ENCODE measurements around the gene ZNF232.

- no peak for TF ChIP-seq CTCF (conservative IDR thresholded peaks at IDR 0.05 in 1 of 2, IDR thresholded peaks at IDR 0.05 in 1 of 2; ENCODE audit: low read depth in 1 of 2, low read length in 2 of 2)
- TF ChIP-seq EZH2 (IDR thresholded peaks at IDR 0.05; ENCODE audit: low read length, missing control alignments), result peak; percentile 47
Measured at GRCh38 chr17:5097101-5097834, 14.4 kb downstream of the ZNF232 start.
